ENCODE measurements around the gene MDN1. TPM values are rescaled to one million over a fixed set of nuclear protein-coding genes. Genes with fewer than 3 reads are reported as not detected.
"Not testable (repeated sequence)": the region's sequence is repeated elsewhere in the genome, so short reads cannot be mapped to it uniquely, and the experiment has no call there.

The MDN1 gene
- total RNA-seq, 4 donors from 2014 or later = 18.1 to 26.0 (median 19.5) TPM

GRCh38 chr6:89731924-89732567, 87.5 kb downstream of the MDN1 start:
- intact Hi-C loops (cut with DNase I) = no loop called here
- Histone ChIP-seq H3K36me3 (peaks cover 31 to 85% (median 76%) of the 10 kb centered on the region in 4 donors), H3K27me3 (no peaks in the 10 kb centered on the region), H3K4me3 (no peak overlapping the region), H3K4me1 (no peaks in the 10 kb centered on the region), H3K27ac (replicated peaks in 1 of 4) (no peak overlapping the region), H3K9me3 (no peaks in the 10 kb centered on the region)
- 88% methylated on average over 3 of the region's 3 CpGs for WGBS
- DNase-seq (ENCODE audit: extremely low spot score) = no peak
- no peak for TF ChIP-seq EP300 (IDR thresholded peaks at IDR 0.05)
- TF ChIP-seq POLR2AphosphoS5 (IDR thresholded peaks at IDR 0.05) = no peak
- TF ChIP-seq POLR2A (IDR thresholded peaks at IDR 0.05; ENCODE audit: low read depth) = no peak
- TF ChIP-seq CTCF (IDR thresholded peaks at IDR 0.05) = no peak

GRCh38 chr6:89731262-89731661, 88.3 kb downstream of the MDN1 start:
- 98% methylated on average over 2 of the region's 2 CpGs for WGBS
- peaks cover 30 to 85% (median 73%) of the 10 kb centered on the region in 4 donors for H3K36me3 ChIP-seq
- intact Hi-C loops (cut with DNase I); H3K4me3 ChIP-seq; DNase-seq (ENCODE audit: extremely low spot score); H3K9me3 ChIP-seq; H3K27me3 ChIP-seq; H3K4me1 ChIP-seq; H3K27ac ChIP-seq (replicated peaks in 1 of 4): not testable (repeated sequence)

GRCh38 chr6:89729818-89730217, 89.8 kb downstream of the MDN1 start:
- Histone ChIP-seq H3K36me3 (peaks cover 33 to 87% (median 76%) of the 10 kb centered on the region in 4 donors), H3K27ac (replicated peaks in 1 of 4) (no peak overlapping the region), H3K4me1 (no peaks in the 10 kb centered on the region), H3K4me3 (no peak overlapping the region), H3K27me3 (no peaks in the 10 kb centered on the region), H3K9me3 (no peaks in the 10 kb centered on the region)
- WGBS = 97% methylated on average over 1 of the region's 1 CpG
- no peak for DNase-seq (ENCODE audit: extremely low spot score)
- intact Hi-C loops (cut with DNase I) = no loop called here
- no peak for TF ChIP-seq POLR2AphosphoS5 (IDR thresholded peaks at IDR 0.05)
- TF ChIP-seq CTCF (IDR thresholded peaks at IDR 0.05) = no peak
- TF ChIP-seq POLR2A (IDR thresholded peaks at IDR 0.05; ENCODE audit: low read depth) = no peak
- no peak for TF ChIP-seq EP300 (IDR thresholded peaks at IDR 0.05)

- 91% methylated on average over 7 of the region's 7 CpGs for WGBS
- H3K36me3 ChIP-seq = peaks cover 49 to 97% (median 87%) of the 10 kb centered on the region in 4 donors
Measured at GRCh38 chr6:89727501-89727900, 92.1 kb downstream of the MDN1 start.

GRCh38 chr6:89724981-89725380, 94.6 kb downstream of the MDN1 start:
- intact Hi-C loops (cut with DNase I) = no loop called here
- Histone ChIP-seq H3K4me1 (no peaks in the 10 kb centered on the region), H3K9me3 (no peaks in the 10 kb centered on the region), H3K36me3 (peaks cover 48 to 95% (median 87%) of the 10 kb centered on the region in 4 donors), H3K27ac (replicated peaks in 1 of 4) (no peak overlapping the region), H3K27me3 (no peaks in the 10 kb centered on the region), H3K4me3 (no peak overlapping the region)
- no peak for TF ChIP-seq POLR2AphosphoS5 (IDR thresholded peaks at IDR 0.05)
- TF ChIP-seq EP300 (IDR thresholded peaks at IDR 0.05) = no peak
- no peak for TF ChIP-seq CTCF (IDR thresholded peaks at IDR 0.05)
- TF ChIP-seq POLR2A (IDR thresholded peaks at IDR 0.05; ENCODE audit: low read depth) = no peak
- WGBS = 95% methylated on average over 3 of the region's 3 CpGs
- DNase-seq (ENCODE audit: extremely low spot score) = no peak

More at GRCh38 chr6:89727501-89727900, 92.1 kb downstream of the MDN1 start:
- intact Hi-C loops (cut with DNase I) = no loop called here
- Histone ChIP-seq H3K9me3 (no peaks in the 10 kb centered on the region), H3K4me3 (no peak overlapping the region), H3K27me3 (no peaks in the 10 kb centered on the region), H3K27ac (replicated peaks in 1 of 4) (no peak overlapping the region), H3K4me1 (no peaks in the 10 kb centered on the region)
- TF ChIP-seq POLR2A (IDR thresholded peaks at IDR 0.05; ENCODE audit: low read depth) (no peak), CTCF (IDR thresholded peaks at IDR 0.05) (no peak), EP300 (IDR thresholded peaks at IDR 0.05) (no peak), POLR2AphosphoS5 (IDR thresholded peaks at IDR 0.05) (no peak)
- no peak for DNase-seq (ENCODE audit: extremely low spot score)

Data from esophagus muscularis mucosa (tissue), 4 donors.